Panc1 (cell line): ENCODE data around the gene PIEZO1. TPM values are rescaled to one million over a fixed set of nuclear protein-coding genes. Genes with fewer than 3 reads are reported as not detected.
A peak's percentile ranks its signal among the peaks of the same experiment; 100 is the strongest.

Source experiments
- ATAC-seq: fragments of 200-7000 bp; cut with Tn5 transposase; 2 replicates; pipeline ENCODE4 v1.9.1; 2020; ENCODE audit warnings: mild to moderate bottlenecking, moderate library complexity
- BruUV-seq: library from RNA; stranded (reverse); fragments of 400-500 nt; replicated peaks from 2 replicates; lab custom pipeline; 2021; lab: Mats Ljungman, UMichigan
- CTCF ChIA-PET: fragments of 300-600 bp; sonication (Branson Sonifier 250); formaldehyde crosslinking; loops from one replicate; lab custom pipeline; 2022; ENCODE audit warnings: antibody characterized with exemption; lab: Charles Lee
- POLR2A ChIA-PET: fragments of 300-600 bp; sonication (Branson Sonifier 250); formaldehyde crosslinking; loops from one replicate; lab custom pipeline; 2022; ENCODE audit warnings: antibody characterized with exemption; lab: Charles Lee
- DNase-seq: peaks from one replicate; pipeline ENCODE4 v3.0.0-alpha.2; 2010; ENCODE audit warnings: low read depth, low spot score
- H3K27ac ChIP-seq: 2 replicates; pipeline ENCODE4 v1.5.1; 2011; ENCODE audit warnings: mild to moderate bottlenecking, low read length, inconsistent platforms
- H3K27me3 ChIP-seq: fragments of 200-500 bp; sonication (Bioruptor generic); 2 replicates; pipeline ENCODE4 v1.6.0; 2014; ENCODE audit warnings: low read length, inconsistent platforms; ENCODE audit not compliant: control insufficient read depth, insufficient read depth
- H3K36me3 ChIP-seq: fragments of 200-500 bp; sonication (Bioruptor generic); 2 replicates; pipeline ENCODE4 v1.5.1; 2014; ENCODE audit warnings: inconsistent platforms, mild to moderate bottlenecking, low read length, moderate library complexity; ENCODE audit not compliant: control insufficient read depth, insufficient read depth
- H3K4me1 ChIP-seq: 2 replicates; pipeline ENCODE4 v1.5.1; 2011; ENCODE audit warnings: inconsistent platforms, mild to moderate bottlenecking, low read length, moderate library complexity; ENCODE audit not compliant: control insufficient read depth, insufficient read depth
- H3K4me3 ChIP-seq, 2 experiments: 2 replicates each; pipeline ENCODE4 v1.5.1; 2011 to 2012; ENCODE audit warnings: low read depth in 2 of 2, low read length in 2 of 2, mild to moderate bottlenecking in 2 of 2, inconsistent platforms in 1 of 2, moderate library complexity in 1 of 2
- H3K9me3 ChIP-seq: fragments of 200-500 bp; sonication (Bioruptor generic); 2 replicates; pipeline ENCODE4 v1.5.1; 2014; ENCODE audit warnings: low read depth, mild to moderate bottlenecking, inconsistent platforms, low read length, moderate library complexity; ENCODE audit not compliant: control insufficient read depth, insufficient read depth
- CTCF ChIP-seq: fragments of 450-650 bp; IDR thresholded peaks from 2 replicates; pipeline ENCODE4 v1.5.1; 2017; ENCODE audit warnings: mild to moderate bottlenecking
- POLR2AphosphoS5 ChIP-seq: IDR thresholded peaks from 2 replicates; pipeline ENCODE4 v1.6.1; 2012; ENCODE audit warnings: mild to moderate bottlenecking, low read depth, low read length, moderate library complexity
- REST ChIP-seq, 2 experiments: IDR thresholded peaks; 2 replicates each; pipeline ENCODE4 v1.6.1; 2011 to 2012; ENCODE audit warnings: low read depth in 2 of 2, control low read depth in 1 of 2, low read length in 1 of 2, mild to moderate bottlenecking in 1 of 2, moderate library complexity in 1 of 2; ENCODE audit not compliant: insufficient read depth in 1 of 2
- SIN3A ChIP-seq: IDR thresholded peaks from 2 replicates; pipeline ENCODE4 v1.6.1; 2012; ENCODE audit warnings: low read depth, mild to moderate bottlenecking, low read length, moderate library complexity, borderline replicate concordance; ENCODE audit not compliant: insufficient read depth
- TCF7L2 ChIP-seq: IDR thresholded peaks from 2 replicates; pipeline ENCODE4 v1.6.1; 2011; ENCODE audit warnings: mild to moderate bottlenecking, low read depth, low read length, inconsistent platforms
- in situ Hi-C: cut with HindIII; loops from 2 replicates; pipeline ENCODE4 v1.10.0; 2016; ENCODE audit warnings: low sequenced_read_pairs, low pct_unique_long_range_greater_than_20kb
- intact Hi-C: fragments of 100-400 bp; cut with micrococcal nuclease; formaldehyde crosslinking; loops from one replicate; pipeline ENCODE4 v1.10.0; 2022; ENCODE audit not compliant: unreplicated experiment
- total RNA-seq: library from RNA; stranded (reverse); gene quantifications from one replicate; pipeline ENCODE4 v1.2.1, GENCODE V29; 2021; ENCODE audit not compliant: unreplicated experiment

The PIEZO1 gene
- total RNA-seq, 1 experiment from 2014 or later = 175 TPM

- no peak overlapping the region for H3K27ac ChIP-seq
- TSS peak; percentile 41 for BruUV-seq
- no peak for TF ChIP-seq REST (IDR thresholded peaks at IDR 0.05; ENCODE audit: insufficient read depth in 1 of 2, low read depth in 2 of 2, low read length in 1 of 2)
- peak; percentile 93 for TF ChIP-seq CTCF
- DNase-seq (no peak), ATAC-seq (peak; percentile 82)
- no peaks in the 10 kb centered on the region for H3K4me1 ChIP-seq
- H3K9me3 ChIP-seq = no peaks in the 10 kb centered on the region
- H3K27me3 ChIP-seq = no peaks in the 10 kb centered on the region
- CTCF ChIA-PET = interaction anchor here (0.5 to 1.6 kb wide), 11 partner anchors 14 to 83 kb away, joined by 3 to 8 read pairs (median 5); no protein-coding TSS in a partner anchor
- intact Hi-C loops (loop anchor here (10.0 kb wide), 1 partner anchor 47 kb away; the partner anchor contains the start of gene PIEZO1), in situ Hi-C loops (no loop called here)
- POLR2A ChIA-PET = no interaction called here
- H3K36me3 ChIP-seq = no peaks in the 10 kb centered on the region; the same call in 1 of the 2 replicates
- H3K4me3 ChIP-seq = no peak overlapping the region
Observed at GRCh38 chr16:88737298-88738150, 47.5 kb downstream of the PIEZO1 start.

DNA sequence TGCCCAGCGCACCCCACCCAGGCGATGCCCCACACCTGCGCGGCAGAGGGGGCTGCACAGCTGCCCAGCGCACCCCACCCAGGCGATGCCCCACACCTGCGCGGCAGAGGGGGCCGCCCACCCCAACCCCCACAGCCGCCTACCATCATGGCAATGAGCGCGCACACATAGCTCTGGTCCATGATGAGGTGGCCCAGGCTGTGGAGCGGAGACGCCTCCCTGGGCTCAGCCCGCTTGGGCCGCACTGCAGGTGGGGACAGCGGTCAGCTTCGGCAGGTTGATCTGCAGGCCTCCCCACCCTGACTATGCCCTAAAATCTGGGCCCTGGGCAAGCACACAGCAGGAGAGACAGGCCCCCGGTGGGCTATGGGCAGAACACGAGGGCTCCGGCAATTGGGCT, 48.5 kb downstream of the PIEZO1 start:
- no peaks in the 10 kb centered on the region for H3K27me3 ChIP-seq
- no peak for ATAC-seq
- H3K9me3 ChIP-seq = no peaks in the 10 kb centered on the region
- H3K27ac ChIP-seq = no peak overlapping the region
- in situ Hi-C loops (no loop called here), intact Hi-C loops (loop anchor here (10.0 kb wide), 1 partner anchor 48 kb away; the partner anchor contains the start of gene PIEZO1)
- CTCF ChIA-PET = interaction anchor here (0.7 to 1.6 kb wide), 2 partner anchors 60 to 74 kb away, joined by 5 to 7 read pairs; no protein-coding TSS in a partner anchor
- no TSS peak for BruUV-seq
- TF ChIP-seq TCF7L2 (no peak), REST (IDR thresholded peaks at IDR 0.05; ENCODE audit: insufficient read depth in 1 of 2, low read depth in 2 of 2, low read length in 1 of 2) (no peak), SIN3A (no peak), CTCF (no peak), POLR2AphosphoS5 (no peak)
- H3K4me3 ChIP-seq = no peak overlapping the region
- DNase-seq = no peak
- no peaks in the 10 kb centered on the region; the same call in 1 of the 2 replicates for H3K4me1 ChIP-seq
- H3K36me3 ChIP-seq = no peaks in the 10 kb centered on the region; the same call in 1 of the 2 replicates
- POLR2A ChIA-PET = no interaction called here
